Measurements from ENCODE around the gene MCHR2.

DNA sequence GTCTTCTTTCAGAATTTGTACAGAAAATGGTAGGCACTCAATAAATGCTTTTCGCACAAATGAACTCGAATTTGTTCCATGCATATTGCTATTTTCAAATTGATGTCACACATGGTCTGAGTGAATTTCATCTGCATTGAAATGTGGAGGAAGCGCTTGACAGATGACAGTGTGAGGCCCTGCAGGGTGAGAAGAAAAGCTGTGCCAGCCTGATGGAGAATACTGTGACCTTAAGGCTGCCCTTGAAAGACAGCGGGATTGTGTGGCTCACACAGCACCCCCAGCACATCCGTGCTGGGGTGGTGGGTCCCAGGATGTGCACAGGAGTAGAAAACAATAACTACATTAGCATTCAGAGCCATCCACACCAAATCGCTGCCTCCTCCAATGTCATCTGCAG lies 14.8 kb upstream of the MCHR2 start:
- TF ChIP-seq CTCF (IDR thresholded peaks at IDR 0.05), result no peak
- TF ChIP-seq POLR2AphosphoS5 (IDR thresholded peaks at IDR 0.05), result no peak
- TF ChIP-seq POLR2A (IDR thresholded peaks at IDR 0.05), result no peak
- TF ChIP-seq EP300 (IDR thresholded peaks at IDR 0.05), result no peak

Data from suprapubic skin (tissue), 4 donors.